ENCODE measurements around the gene MON1A. TPM values are rescaled to one million over a fixed set of nuclear protein-coding genes. Genes with fewer than 3 reads are reported as not detected.

MON1A gene
- polyA plus RNA-seq, 3 donors, result 8.1 to 9.3 (median 8.5) TPM

GRCh38 chr3:49859576-49860305, 69.9 kb downstream of the MON1A start:
- DNase-seq, result no peak

Other genes starting within 250 kb of the MON1A start
- 100 to 1,000 TPM; 192 to 266 (median 201) TPM for gene MST1, start 240.3 kb downstream of the MON1A start, polyA plus RNA-seq (ENCODE audit: insufficient read length in 3 of 3)
- gene RNF123, start 240.3 kb downstream of the MON1A start, polyA plus RNA-seq (ENCODE audit: insufficient read length in 3 of 3), result 10 to 100 TPM; 40.4 to 42.0 (median 40.9) TPM
- gene AMIGO3, start 210.1 kb downstream of the MON1A start, polyA plus RNA-seq (ENCODE audit: insufficient read length in 3 of 3), result 1 to 10 TPM; 2.3 to 2.7 (median 2.5) TPM
- 10 to 100 TPM; 15.7 to 20.7 (median 15.8) TPM for gene GMPPB, start 205.9 kb downstream of the MON1A start, polyA plus RNA-seq (ENCODE audit: insufficient read length in 3 of 3)
- gene IP6K1, start 143.3 kb downstream of the MON1A start, polyA plus RNA-seq (ENCODE audit: insufficient read length in 3 of 3), result 10 to 100 TPM; 48.7 to 52.9 (median 51.4) TPM
- gene CDHR4, start 129.9 kb downstream of the MON1A start, polyA plus RNA-seq (ENCODE audit: insufficient read length in 3 of 3), result not detected
- 10 to 100 TPM in 2 of 3 donors, 1 to 10 TPM in 1; 9.9 to 17.2 (median 12.7) TPM for gene INKA1, start 126.5 kb downstream of the MON1A start, polyA plus RNA-seq (ENCODE audit: insufficient read length in 3 of 3)
- gene UBA7, start 115.9 kb downstream of the MON1A start, polyA plus RNA-seq (ENCODE audit: insufficient read length in 3 of 3), result 10 to 100 TPM; 34.4 to 43.1 (median 36.8) TPM
- gene TRAIP, start 73.2 kb downstream of the MON1A start, polyA plus RNA-seq (ENCODE audit: insufficient read length in 3 of 3), result 10 to 100 TPM in 1 of 3 donors, 1 to 10 TPM in 2; 9.3 to 13.1 (median 9.7) TPM
- gene CAMKV, start 59.9 kb downstream of the MON1A start, polyA plus RNA-seq (ENCODE audit: insufficient read length in 3 of 3), result under 1 TPM; 0.06 to 0.41 (median 0.26) TPM
- gene MST1R, start 25.9 kb downstream of the MON1A start, polyA plus RNA-seq (ENCODE audit: insufficient read length in 3 of 3), result 1 to 10 TPM in 2 of 3 donors, under 1 TPM in 1; 1.00 to 1.7 (median 1.4) TPM
- gene RBM6, start 10.3 kb upstream of the MON1A start, polyA plus RNA-seq (ENCODE audit: insufficient read length in 3 of 3), result 100 to 1,000 TPM; 123 to 187 (median 129) TPM
- 100 to 1,000 TPM; 250 to 390 (median 367) TPM for gene RBM5, start 159.1 kb upstream of the MON1A start, polyA plus RNA-seq (ENCODE audit: insufficient read length in 3 of 3)
- gene SEMA3F, start 225.5 kb upstream of the MON1A start, polyA plus RNA-seq (ENCODE audit: insufficient read length in 3 of 3), result 10 to 100 TPM; 75.3 to 87.7 (median 78.6) TPM

Data from renal pelvis (tissue), 4 donors.